ENCODE results near the gene PON1.

PON1 gene

GRCh38 chr7:95263785-95264362 is 60.5 kb downstream of the PON1 start:
- TF ChIP-seq ZNF70 (CRISPR knock-in tag; IDR thresholded peaks at IDR 0.05) (no peak), CREB5 (CRISPR knock-in tag; IDR thresholded peaks at IDR 0.05; ENCODE audit: low read depth) (no peak), BACH2 (CRISPR knock-in tag; IDR thresholded peaks at IDR 0.05; ENCODE audit: borderline replicate concordance) (no peak), TOX (CRISPR knock-in tag; IDR thresholded peaks at IDR 0.05; ENCODE audit: borderline replicate concordance) (no peak), SNAI2 (CRISPR knock-in tag; IDR thresholded peaks at IDR 0.05) (no peak), RARB (CRISPR knock-in tag; IDR thresholded peaks at IDR 0.05) (no peak), ARNTL (CRISPR knock-in tag; IDR thresholded peaks at IDR 0.05; ENCODE audit: borderline replicate concordance, low read depth) (no peak), ZC3H10 (CRISPR knock-in tag; IDR thresholded peaks at IDR 0.05) (no peak), OSR1 (CRISPR knock-in tag; IDR thresholded peaks at IDR 0.05) (no peak), PATZ1 (CRISPR knock-in tag; IDR thresholded peaks at IDR 0.05; ENCODE audit: borderline replicate concordance) (no peak), ISL1 (CRISPR knock-in tag; IDR thresholded peaks at IDR 0.05) (no peak), ESRRG (CRISPR knock-in tag; IDR thresholded peaks at IDR 0.05) (no peak), ZNF8 (CRISPR knock-in tag; IDR thresholded peaks at IDR 0.05) (no peak), ZNF565 (CRISPR knock-in tag; conservative IDR thresholded peaks at IDR 0.05; ENCODE audit: low read depth) (no peak), ZFP30 (CRISPR knock-in tag; IDR thresholded peaks at IDR 0.05) (no peak), ZFP3 (CRISPR knock-in tag; IDR thresholded peaks at IDR 0.05) (no peak)
- no peak for ATAC-seq

- ATAC-seq: no peak
- TF ChIP-seq CSRNP3 (CRISPR knock-in tag; IDR thresholded peaks at IDR 0.05): no peak
- no peak for TF ChIP-seq ZFP30 (CRISPR knock-in tag; IDR thresholded peaks at IDR 0.05)
- TF ChIP-seq ESRRG (CRISPR knock-in tag; IDR thresholded peaks at IDR 0.05): no peak
- no peak for TF ChIP-seq CREB5 (CRISPR knock-in tag; IDR thresholded peaks at IDR 0.05; ENCODE audit: low read depth)
- TF ChIP-seq PATZ1 (CRISPR knock-in tag; IDR thresholded peaks at IDR 0.05; ENCODE audit: borderline replicate concordance): no peak
- no peak for TF ChIP-seq ARNTL (CRISPR knock-in tag; IDR thresholded peaks at IDR 0.05; ENCODE audit: borderline replicate concordance, low read depth)
- TF ChIP-seq ZFP3 (CRISPR knock-in tag; IDR thresholded peaks at IDR 0.05): no peak
- no peak for TF ChIP-seq ZNF565 (CRISPR knock-in tag; conservative IDR thresholded peaks at IDR 0.05; ENCODE audit: low read depth)
- no peak for TF ChIP-seq ZC3H10 (CRISPR knock-in tag; IDR thresholded peaks at IDR 0.05)
- TF ChIP-seq TSHZ2 (CRISPR knock-in tag; IDR thresholded peaks at IDR 0.05): no peak
- no peak for TF ChIP-seq ZNF70 (CRISPR knock-in tag; IDR thresholded peaks at IDR 0.05)
- no peak for TF ChIP-seq CSDC2 (CRISPR knock-in tag; IDR thresholded peaks at IDR 0.05)
- no peak for TF ChIP-seq ISL1 (CRISPR knock-in tag; IDR thresholded peaks at IDR 0.05)
- no peak for TF ChIP-seq GLIS3 (CRISPR knock-in tag; IDR thresholded peaks at IDR 0.05)
- TF ChIP-seq RARB (CRISPR knock-in tag; IDR thresholded peaks at IDR 0.05): no peak
- no peak for TF ChIP-seq ZNF8 (CRISPR knock-in tag; IDR thresholded peaks at IDR 0.05)
- no peak for TF ChIP-seq SNAI2 (CRISPR knock-in tag; IDR thresholded peaks at IDR 0.05)
- no peak for TF ChIP-seq TCF4 (CRISPR knock-in tag; IDR thresholded peaks at IDR 0.05; ENCODE audit: borderline replicate concordance)
Measured at GRCh38 chr7:95262875-95263274, 61.5 kb downstream of the PON1 start.

Data from SK-N-SH treated with all-trans-retinoic acid at 6 μM for 48 hours (cell line).